GM21447 (cell line): Measurements from ENCODE around the gene NOS2.
"Not testable (repeated sequence)": the region's sequence is repeated elsewhere in the genome, so short reads cannot be mapped to it uniquely, and the experiment has no call there.

ENCODE experiments used
- ATAC-seq: cut with Tn5 transposase; IDR thresholded peaks from one replicate; pipeline ENCODE4 v1.9.1; 2021; ENCODE audit not compliant: unreplicated experiment

NOS2 gene

GRCh38 chr17:27759528-27759927 is 40.8 kb downstream of the NOS2 start:
- no peak for ATAC-seq

DNA sequence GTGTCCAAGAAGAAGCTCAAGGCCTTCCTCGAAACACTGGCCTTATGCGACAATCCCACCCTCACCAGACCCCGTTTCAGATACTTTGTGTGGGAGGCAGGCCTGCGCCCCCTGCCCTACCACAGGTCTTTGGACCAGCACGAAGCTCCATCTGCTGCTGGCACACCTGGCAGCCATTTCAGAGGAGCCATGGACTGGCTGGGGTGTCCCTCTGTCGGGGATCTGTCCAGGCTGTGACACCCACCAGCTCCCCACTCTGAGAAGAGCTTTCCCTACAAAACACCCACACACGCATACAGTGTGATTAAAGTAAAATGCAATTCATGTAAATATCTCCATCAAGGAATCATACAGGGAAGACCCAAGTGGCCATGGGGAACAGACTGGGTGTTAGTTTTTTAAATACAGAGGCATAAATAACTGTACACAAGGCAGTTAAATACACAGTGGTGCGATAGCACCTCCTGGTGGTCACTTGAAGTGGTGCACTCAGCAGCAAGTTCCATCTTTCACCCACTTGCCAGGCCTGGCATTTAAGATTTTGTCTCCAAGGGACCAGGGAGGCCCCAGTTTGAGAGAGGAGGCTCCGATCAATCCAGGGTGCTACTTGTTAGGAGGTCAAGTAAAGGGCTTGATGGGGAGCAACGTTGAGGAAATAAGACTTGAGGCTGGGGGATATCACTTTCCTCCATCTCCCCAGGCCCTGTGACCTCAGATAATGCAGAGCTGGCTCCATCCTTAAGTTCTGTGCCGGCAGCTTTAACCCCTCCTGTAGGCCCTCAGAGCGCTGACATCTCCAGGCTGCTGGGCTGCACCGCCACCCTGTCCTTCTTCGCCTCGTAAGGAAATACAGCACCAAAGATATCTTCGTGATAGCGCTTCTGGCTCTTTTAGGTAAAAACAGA is 43.6 kb downstream of the NOS2 start:
- ATAC-seq = no peak

- no peak for ATAC-seq
Observed at GRCh38 chr17:27755706-27756466, 44.4 kb downstream of the NOS2 start.

DNA sequence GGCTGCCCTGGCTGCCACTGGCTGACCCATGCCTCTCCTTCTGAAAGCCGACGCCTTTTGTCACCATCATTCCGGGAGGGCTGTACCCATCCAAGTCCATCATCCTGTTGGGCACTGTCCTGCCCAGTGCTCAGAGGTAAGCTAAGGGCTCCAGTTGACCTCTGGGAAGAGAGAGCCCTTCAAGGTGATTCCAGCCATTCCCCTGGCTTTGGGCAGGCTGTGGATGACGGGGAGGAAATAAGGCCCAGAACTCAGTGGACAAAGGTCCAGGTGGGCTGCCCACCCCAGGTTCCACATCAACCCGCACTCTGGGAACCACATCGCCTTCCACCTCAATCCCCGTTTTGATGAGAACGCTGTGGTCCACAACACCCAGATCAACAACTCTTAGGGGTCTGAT is 45.8 kb downstream of the NOS2 start:
- no peak for ATAC-seq

DNA sequence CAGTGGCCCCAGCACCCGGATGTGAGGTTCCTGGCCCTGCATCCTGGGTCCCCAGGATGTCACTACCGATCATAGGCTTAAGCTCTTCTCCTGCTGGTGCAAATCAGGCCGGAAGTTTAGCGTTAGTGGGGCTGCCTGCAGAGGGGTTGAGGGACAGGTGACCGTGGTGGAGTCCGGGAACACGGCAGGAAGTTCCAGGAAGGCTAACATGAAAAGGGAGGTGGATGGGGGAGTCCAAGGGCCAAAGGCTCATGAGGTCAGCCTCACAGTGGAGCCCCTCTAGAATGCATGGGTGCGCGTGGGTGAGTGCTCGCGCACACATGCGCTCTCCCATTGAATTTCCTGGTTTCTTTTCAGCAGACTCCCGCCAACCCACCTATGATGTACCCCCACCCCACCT is 46.6 kb downstream of the NOS2 start:
- not testable (repeated sequence) for ATAC-seq

DNA sequence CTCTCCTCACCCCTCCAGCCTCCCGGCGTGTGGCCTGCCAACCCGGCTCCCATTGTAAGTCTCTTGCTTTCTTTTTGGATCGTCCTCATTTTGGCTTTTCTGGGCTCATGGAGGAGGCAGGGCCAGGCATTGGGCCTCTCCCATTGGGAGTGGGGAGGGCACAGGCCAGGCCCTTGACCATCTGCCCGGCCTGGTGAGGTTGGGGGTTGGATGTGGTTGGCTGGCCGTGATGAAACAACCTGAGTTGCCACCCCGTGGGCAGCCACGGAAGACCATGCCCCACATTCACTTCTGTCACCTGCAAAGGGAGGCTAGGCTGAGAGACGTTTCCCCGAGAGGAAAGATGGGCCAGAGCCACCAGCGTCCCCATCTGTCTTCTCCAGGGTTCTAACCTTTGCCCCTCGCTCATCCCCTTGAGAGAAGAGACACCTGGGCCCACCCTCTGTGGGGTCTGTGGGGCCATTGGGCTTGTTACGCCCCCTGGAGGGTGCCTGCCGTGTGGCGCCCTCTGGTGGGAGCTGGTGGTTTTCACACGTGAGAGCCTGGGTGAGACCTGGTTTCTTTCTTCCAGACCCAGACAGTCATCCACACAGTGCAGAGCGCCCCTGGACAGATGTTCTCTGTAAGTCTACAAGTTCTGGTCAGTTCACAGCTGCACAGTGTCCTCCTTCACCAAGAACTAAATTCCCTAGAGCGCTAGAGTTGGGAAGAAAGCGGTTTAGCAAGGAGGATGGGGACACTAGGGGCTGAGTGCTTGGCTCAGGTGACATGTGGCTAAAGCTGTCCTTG is 47.3 kb downstream of the NOS2 start:
- ATAC-seq = not testable (repeated sequence)

- ATAC-seq = no peak
Observed at GRCh38 chr17:27751622-27752490, 48.5 kb downstream of the NOS2 start.

DNA sequence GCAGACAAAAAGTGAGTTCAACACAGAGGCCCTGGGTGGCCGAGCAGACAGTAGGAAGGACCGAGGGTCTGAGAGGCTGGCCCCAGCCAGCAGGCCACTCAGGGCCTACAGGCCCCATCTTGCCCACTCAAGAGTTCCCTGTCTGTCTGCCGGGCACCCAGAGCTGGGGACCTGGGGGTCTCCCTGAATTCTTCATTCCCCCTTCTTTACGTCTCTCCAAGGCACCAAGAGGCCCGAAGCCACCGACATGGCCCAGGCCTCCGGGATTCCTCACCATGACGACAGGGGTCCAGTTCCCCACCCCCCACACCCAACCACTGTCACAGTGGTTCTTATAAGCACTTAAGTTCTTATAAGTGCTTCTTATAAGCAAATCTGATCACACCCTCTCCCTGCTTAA is 49.2 kb downstream of the NOS2 start:
- no peak for ATAC-seq

GRCh38 chr17:27749562-27750150 is 50.7 kb downstream of the NOS2 start:
- ATAC-seq = not testable (repeated sequence)

- no peak for ATAC-seq
Observed at GRCh38 chr17:27748360-27748825, 51.9 kb downstream of the NOS2 start.

DNA sequence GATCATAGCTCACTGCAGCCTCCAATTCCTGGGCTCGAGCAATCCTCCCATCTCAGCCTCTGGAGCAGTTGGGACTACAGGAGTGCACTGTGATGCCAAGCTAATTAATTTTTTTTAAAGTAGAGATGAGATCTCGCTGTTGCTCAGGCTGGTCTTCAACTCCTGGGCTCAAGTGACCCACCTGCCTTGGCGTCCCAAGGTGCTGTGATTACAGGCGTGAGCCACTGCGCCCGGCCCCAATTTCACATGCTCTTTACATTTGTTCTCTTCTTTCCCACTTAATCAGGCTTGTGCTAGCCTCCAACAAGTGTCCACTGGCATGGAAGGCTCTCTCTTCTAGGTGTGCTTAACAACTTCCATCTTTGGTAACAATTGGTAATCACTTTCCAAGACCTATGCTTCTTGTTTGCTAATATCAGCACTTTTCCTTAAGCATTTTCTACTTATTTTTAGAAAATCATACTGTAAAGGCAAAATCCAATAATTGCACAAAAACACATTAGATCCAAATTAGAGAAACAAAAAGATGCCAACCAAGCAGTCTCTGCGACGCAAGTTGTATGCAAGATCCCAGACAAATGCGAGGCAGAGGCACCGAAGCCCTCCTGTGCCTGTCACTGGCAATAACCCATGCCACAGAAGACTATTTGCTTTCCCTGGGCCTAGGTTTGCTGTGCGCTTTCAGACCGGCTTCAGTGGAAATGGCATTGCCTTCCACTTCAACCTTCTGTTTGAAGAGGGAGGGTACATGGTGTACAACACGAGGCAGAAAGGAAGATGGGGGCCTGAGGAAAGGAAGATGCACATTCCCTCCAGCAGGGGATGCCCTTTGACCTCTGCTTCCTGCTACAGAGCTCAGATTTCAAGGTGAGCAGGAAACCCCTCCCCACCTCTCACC is 52.6 kb downstream of the NOS2 start:
- no peak for ATAC-seq

GRCh38 chr17:27746881-27747280 is 53.4 kb downstream of the NOS2 start:
- ATAC-seq = no peak

GRCh38 chr17:27746320-27746719 is 54.0 kb downstream of the NOS2 start:
- ATAC-seq = not testable (repeated sequence)

DNA sequence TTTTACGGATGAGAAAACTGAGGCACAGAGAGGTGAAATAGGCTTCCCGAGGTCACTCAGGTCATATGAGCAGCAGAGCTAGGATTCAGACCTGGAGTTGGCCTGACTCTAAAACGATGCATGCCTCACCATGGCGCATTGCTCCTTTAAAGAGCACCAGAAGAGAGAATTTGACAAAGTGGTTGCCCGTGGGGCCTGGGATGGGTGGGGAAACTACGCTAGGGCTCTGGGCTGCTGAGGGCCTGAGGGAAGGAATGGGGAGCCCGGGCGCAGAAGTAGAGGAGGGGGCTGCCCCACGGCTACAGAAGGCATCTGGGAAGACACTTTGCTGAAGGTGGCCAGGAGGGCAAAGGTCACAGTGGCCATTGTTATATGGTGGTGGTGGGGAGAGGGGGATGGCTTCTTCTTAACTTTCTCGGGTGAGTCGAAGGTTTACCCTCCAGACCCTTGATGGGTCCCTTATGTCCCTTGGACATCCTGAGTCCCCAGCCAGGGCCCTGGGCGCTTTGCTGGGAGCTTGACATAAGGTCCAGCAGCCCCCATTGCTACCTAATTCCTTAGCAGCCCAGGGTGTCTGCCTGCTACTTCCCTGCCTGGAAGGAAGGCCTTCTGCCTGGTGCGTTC is 55.0 kb downstream of the NOS2 start:
- not testable (repeated sequence) for ATAC-seq

DNA sequence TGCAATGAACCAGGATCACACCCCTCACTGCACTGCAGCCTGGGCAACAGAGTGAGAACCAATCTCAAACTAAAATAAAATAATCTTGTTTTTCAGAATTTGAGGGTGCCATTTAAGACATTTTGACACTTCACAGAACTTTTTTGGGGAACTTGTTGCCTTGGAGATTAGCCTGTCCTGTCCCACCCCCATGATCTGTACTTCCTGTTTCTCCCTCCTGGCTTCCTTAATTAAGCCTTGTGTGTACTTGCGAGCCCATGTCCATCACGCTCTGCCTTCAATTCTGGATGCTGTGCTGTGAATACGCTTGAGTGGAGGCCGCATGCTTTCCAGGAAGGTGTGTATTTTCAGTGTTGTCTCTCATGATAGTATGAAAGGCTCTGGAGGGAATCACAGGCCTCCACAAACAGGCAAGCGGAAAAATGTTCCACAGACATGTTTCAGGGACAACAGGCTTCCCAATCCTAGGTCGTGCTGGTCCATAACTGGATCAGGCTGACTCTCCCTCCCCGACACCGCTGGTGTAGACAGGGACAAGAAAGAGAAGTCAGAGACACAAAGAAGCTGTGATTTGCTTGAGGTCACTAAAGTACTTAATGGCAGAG is 56.9 kb downstream of the NOS2 start:
- no peak for ATAC-seq

DNA sequence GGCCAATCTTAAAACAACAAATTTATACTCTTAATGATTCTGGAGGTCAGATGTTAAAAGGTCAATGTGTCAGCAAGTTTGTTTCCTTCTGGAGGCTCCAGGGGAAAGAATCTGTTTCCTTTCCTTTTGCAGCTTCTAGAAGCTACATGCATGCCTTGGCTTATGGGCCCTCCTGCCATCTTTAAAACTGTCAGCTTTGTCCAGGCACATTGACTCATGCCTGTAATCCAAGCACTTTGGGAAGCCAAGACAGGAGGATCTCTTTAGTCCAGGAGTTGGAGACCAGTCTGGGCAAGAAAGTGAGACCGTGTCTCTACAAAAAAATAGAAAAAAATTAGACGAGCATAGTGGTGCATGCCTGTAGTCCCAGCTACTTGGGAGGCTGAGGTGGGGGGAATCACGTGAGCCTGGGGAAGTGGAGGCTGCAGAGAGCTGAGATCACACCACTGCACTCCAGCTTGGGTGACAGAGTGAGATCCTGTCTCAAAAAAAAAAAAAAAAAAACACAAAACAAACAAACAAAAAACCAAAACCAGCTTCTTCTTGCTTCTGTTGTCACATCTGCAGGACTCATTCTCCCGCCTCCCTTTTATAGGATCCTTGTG is 58.3 kb downstream of the NOS2 start:
- ATAC-seq = no peak

DNA sequence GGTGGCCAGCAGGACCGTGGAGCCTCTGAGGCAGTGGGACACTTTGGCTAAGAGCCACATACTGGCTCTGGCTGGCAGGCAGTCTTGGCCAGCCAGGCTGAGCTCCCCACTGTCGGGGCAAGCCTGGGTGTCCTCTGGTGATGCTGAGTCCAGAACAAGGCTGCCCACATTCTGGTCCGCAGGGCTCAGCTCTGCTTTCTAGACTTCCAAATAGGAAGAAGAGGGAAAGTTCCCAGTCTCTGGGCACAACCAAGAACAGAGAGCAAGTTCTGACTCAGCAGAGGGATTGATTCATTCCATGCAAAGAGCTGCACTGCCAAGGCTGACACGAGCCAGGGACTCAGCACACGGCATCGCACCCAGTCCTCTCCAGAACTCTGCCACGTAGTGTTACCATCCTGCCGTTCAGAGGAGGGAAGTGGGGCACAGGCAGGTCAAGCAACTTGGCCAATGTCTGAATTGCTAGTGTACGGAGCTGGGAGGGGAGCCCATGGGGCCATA is 58.9 kb downstream of the NOS2 start:
- no peak for ATAC-seq
